HFFc6 (cell line): Measurements from ENCODE around the gene TRDN. TPM values are rescaled to one million over a fixed set of nuclear protein-coding genes. Genes with fewer than 3 reads are reported as not detected.

Experiments
- DNase-seq: peaks from one replicate; pipeline ENCODE4 v3.0.0-alpha.2; 2018
- H3K27ac Mint-ChIP-seq: 2 replicates; pipeline ENCODE4 v1.8.0; 2020; ENCODE audit warnings: mild to moderate bottlenecking, mixed read lengths
- H3K27me3 Mint-ChIP-seq: 2 replicates; pipeline ENCODE4 v1.8.0; 2021; ENCODE audit warnings: mild to moderate bottlenecking, moderate library complexity, mixed read lengths; ENCODE audit not compliant: insufficient read depth
- H3K36me3 Mint-ChIP-seq: 2 replicates; pipeline ENCODE4 v1.8.0; 2021; ENCODE audit warnings: low read depth, mixed read lengths
- H3K4me1 Mint-ChIP-seq: 2 replicates; pipeline ENCODE4 v1.8.0; 2020; ENCODE audit warnings: low read depth, mixed read lengths
- H3K4me3 Mint-ChIP-seq: 2 replicates; pipeline ENCODE4 v1.8.0; 2020; ENCODE audit warnings: mild to moderate bottlenecking, moderate library complexity, mixed read lengths
- H3K9me3 Mint-ChIP-seq: 2 replicates; pipeline ENCODE4 v1.8.0; 2020; ENCODE audit warnings: mild to moderate bottlenecking, mixed read lengths
- total RNA-seq, 6 experiments: library from RNA; stranded (reverse); fragmentation: NEBNext Ultra II Directional; extraction: Animal tissue kit (Norgen Biotek cat#: 25700); gene quantifications; 2 replicates in 1 of 6; 3 replicates in 5 of 6; pipeline ENCODE4 v1.2.3, GENCODE V29; 2021
- TF ChIP-seq, protein P1 (sequence below): fragments of 200-600 bp; sonication (generic); IDR thresholded peaks from 2 replicates; pipeline ENCODE4 v1.5.0; 2021; ENCODE audit warnings: antibody characterized with exemption, mild to moderate bottlenecking

Gene TRDN
- total RNA-seq, 6 experiments from 2014 or later = not detected

DNA sequence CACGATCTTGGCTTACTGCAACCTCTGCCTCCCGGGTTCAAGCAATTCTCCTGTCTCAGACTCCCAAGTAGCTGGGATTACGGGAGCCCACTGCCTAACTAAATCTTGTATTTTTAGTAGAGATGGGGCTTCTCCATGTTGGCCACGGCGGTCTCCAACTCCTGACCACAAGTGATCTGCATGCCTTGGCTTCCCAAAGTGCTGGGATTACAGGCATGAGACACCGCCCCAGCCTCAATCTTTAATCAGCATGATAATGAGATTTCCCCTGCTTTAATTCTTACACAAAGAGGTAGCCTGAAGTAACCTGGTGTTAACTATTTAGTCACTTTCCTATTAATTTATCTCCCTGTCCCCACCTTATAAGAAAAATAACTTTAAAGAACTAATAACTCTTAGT lies 31.3 kb upstream of the TRDN start:
- H3K27ac Mint-ChIP-seq = no peak overlapping the region
- DNase-seq = no peak
- H3K27me3 Mint-ChIP-seq = no peaks in the 10 kb centered on the region
- H3K36me3 Mint-ChIP-seq = no peaks in the 10 kb centered on the region
- no peak overlapping the region for H3K4me3 Mint-ChIP-seq
- no peaks in the 10 kb centered on the region for H3K4me1 Mint-ChIP-seq
- peaks cover 16% of the 10 kb centered on the region; the same call in 1 of the 2 replicates for H3K9me3 Mint-ChIP-seq
- TF ChIP-seq, protein P1, sequence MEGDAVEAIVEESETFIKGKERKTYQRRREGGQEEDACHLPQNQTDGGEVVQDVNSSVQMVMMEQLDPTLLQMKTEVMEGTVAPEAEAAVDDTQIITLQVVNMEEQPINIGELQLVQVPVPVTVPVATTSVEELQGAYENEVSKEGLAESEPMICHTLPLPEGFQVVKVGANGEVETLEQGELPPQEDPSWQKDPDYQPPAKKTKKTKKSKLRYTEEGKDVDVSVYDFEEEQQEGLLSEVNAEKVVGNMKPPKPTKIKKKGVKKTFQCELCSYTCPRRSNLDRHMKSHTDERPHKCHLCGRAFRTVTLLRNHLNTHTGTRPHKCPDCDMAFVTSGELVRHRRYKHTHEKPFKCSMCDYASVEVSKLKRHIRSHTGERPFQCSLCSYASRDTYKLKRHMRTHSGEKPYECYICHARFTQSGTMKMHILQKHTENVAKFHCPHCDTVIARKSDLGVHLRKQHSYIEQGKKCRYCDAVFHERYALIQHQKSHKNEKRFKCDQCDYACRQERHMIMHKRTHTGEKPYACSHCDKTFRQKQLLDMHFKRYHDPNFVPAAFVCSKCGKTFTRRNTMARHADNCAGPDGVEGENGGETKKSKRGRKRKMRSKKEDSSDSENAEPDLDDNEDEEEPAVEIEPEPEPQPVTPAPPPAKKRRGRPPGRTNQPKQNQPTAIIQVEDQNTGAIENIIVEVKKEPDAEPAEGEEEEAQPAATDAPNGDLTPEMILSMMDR = no peak

DNA sequence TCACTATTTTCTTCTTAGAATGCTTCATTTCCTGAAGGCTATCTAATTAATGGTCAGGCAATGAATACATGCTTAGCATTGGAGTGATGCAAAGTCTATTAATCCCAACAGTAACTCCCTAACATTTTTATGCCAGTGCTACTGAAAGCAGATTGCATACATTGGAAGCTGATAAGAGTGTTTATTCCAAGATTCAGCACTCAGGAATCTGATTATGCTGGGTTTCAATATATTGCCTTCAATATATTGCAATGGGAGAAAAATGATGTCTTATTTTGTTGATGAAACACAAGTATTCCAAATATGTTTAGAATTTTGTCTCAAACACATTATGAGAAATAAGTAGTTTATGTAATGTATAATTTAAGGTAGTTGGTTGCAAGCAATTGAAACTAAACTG lies 26.7 kb upstream of the TRDN start:
- Mint-ChIP-seq H3K36me3 (no peaks in the 10 kb centered on the region), H3K4me1 (no peaks in the 10 kb centered on the region), H3K4me3 (no peak overlapping the region), H3K9me3 (peaks cover 16% of the 10 kb centered on the region; the same call in 1 of the 2 replicates), H3K27me3 (no peaks in the 10 kb centered on the region), H3K27ac (no peak overlapping the region)
- TF ChIP-seq, protein P1 = no peak
- no peak for DNase-seq

DNA sequence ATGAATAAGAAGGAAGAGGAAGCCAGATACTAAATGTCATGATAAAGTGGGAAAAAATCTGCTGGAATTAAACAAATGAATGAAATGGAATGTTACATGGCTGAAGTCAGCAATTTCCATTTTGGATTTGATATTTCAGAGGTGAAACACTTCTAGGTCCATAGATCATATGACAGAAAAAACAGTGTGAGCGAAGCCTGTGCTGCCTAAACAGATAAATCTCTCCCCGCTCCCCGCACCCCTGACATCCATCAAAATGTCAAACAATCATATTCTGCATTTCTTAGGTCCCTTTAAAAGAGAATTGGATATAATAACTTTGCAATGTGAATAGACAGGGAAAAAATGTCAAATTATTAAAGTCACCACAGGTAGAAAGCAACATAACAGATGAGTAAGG lies 26.0 kb upstream of the TRDN start:
- no peak for DNase-seq
- TF ChIP-seq, protein P1 = no peak
- Mint-ChIP-seq H3K4me1 (no peaks in the 10 kb centered on the region), H3K27me3 (no peaks in the 10 kb centered on the region), H3K4me3 (no peak overlapping the region), H3K36me3 (no peaks in the 10 kb centered on the region), H3K27ac (no peak overlapping the region), H3K9me3 (peaks cover 12% of the 10 kb centered on the region; the same call in 1 of the 2 replicates)

DNA sequence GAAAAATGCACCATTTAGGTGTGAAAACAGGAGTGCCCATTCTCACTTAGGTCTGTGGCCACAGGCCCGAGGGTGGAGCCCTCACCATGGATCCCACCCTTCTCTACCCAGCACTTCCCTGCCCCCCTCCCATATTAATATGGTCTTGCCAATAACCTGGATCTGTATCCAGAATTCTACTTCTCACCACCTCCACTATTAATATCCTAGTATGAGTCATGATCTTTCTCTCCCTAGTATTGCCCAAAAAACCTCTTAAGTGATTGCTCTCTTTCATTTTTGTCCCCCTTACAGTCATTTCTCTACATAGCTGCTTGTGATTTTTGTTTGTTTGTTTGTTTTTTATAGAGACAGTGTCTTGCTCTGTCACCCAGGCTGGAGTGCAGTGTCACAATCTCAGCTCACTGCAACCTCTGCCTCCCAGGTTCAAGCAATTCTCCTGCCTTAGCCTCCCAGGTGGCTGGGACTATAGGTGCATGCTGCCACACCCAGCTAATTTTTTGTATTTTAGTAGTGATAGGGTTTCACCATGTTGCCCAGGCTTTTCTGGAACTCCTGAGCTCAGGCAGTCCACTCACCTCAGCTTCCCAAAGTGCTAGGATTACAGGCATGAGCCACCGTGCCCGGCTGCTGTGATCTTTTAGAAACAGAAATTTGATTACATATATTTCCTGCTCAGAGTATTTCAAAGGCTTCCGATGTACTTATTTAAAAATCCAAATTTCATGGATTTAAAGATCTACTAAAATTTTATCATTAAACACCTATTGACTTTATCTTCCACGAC lies 24.5 kb upstream of the TRDN start:
- H3K9me3 Mint-ChIP-seq = peaks cover 8% of the 10 kb centered on the region; the same call in 1 of the 2 replicates
- TF ChIP-seq, protein P1 = no peak
- DNase-seq = no peak
- no peak overlapping the region for H3K27ac Mint-ChIP-seq
- H3K4me1 Mint-ChIP-seq = no peaks in the 10 kb centered on the region; the same call in 1 of the 2 replicates
- no peaks in the 10 kb centered on the region for H3K36me3 Mint-ChIP-seq
- no peaks in the 10 kb centered on the region for H3K27me3 Mint-ChIP-seq
- no peak overlapping the region for H3K4me3 Mint-ChIP-seq

DNA sequence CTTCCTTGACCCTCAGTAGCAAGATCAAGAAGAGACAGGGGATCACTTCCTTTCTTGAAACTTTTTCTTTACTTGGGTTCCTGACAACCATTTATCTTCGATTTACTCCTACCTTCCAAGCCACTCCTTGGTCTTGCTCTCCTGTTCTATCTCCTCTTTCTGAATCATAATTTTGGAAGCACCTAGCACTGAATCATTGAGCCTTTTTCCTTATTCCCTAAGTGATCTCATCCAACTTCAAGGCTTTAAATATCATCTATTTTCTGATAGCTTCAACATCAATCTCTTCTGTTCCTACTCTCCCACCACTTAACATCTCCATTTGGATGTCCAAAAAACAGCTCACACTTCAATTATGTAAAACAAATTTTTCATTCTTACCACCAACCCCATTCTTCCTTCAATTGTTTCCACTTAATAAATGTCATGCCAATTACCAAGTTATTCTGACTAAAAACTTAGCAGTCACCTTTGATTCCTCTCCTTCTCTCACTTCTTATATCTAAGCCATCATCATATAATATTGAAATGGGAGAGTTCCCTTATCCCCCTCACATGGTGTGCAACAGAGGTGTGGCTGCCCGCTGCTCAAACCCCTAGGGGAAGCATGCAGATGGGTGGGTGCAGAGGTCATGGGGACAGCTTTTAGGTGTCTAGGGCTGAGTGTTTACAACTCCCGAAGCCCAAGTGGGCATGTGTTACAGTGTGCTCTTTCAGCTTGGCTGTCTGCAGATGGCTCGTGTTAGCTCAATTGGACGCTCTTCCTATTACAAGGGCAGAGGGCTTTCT lies 23.4 kb upstream of the TRDN start:
- no peaks in the 10 kb centered on the region for H3K36me3 Mint-ChIP-seq
- no peak overlapping the region for H3K4me3 Mint-ChIP-seq
- no peaks in the 10 kb centered on the region for H3K27me3 Mint-ChIP-seq
- DNase-seq = no peak
- H3K4me1 Mint-ChIP-seq = no peaks in the 10 kb centered on the region; the same call in 1 of the 2 replicates
- H3K27ac Mint-ChIP-seq = no peak overlapping the region
- TF ChIP-seq, protein P1 = no peak
- peaks cover 4% of the 10 kb centered on the region; the same call in 1 of the 2 replicates for H3K9me3 Mint-ChIP-seq
